ENCODE data around the gene ZBTB38. TPM values are rescaled to one million over a fixed set of nuclear protein-coding genes. Genes with fewer than 3 reads are reported as not detected.

The ZBTB38 gene
- total and polyA plus RNA-seq, 2 experiments from 2014 or later = 12.9 to 35.9 TPM

- Histone ChIP-seq H3K4me3 (no peak overlapping the region), H3K36me3 (no peaks in the 10 kb centered on the region), H3K27me3 (no peaks in the 10 kb centered on the region), H3K27ac (no peak overlapping the region), H3K9me3 (ENCODE audit: low read depth) (no peaks in the 10 kb centered on the region), H3K4me1 (ENCODE audit: low read depth) (no peaks in the 10 kb centered on the region)
- no peak for DNase-seq (ENCODE audit: low read depth in 1 of 2, low spot score in 1 of 2)
- TF ChIP-seq CTCF (IDR thresholded peaks at IDR 0.05; ENCODE audit: low read depth, low read length) = no peak
Measured at GRCh38 chr3:141326123-141326522, 42.2 kb upstream of the ZBTB38 start.

GRCh38 chr3:141326626-141327025 lies 41.7 kb upstream of the ZBTB38 start:
- peak in 1 of 2 donors; percentile 46 for DNase-seq (ENCODE audit: low read depth in 1 of 2, low spot score in 1 of 2)
- Histone ChIP-seq H3K36me3 (no peaks in the 10 kb centered on the region), H3K27ac (no peak overlapping the region), H3K27me3 (no peaks in the 10 kb centered on the region), H3K9me3 (ENCODE audit: low read depth) (no peaks in the 10 kb centered on the region), H3K4me3 (no peak overlapping the region), H3K4me1 (ENCODE audit: low read depth) (peaks cover 2% of the 10 kb centered on the region)
- no peak for TF ChIP-seq CTCF (IDR thresholded peaks at IDR 0.05; ENCODE audit: low read depth, low read length)

- Histone ChIP-seq H3K27ac (no peak overlapping the region), H3K4me3 (no peak overlapping the region), H3K36me3 (no peaks in the 10 kb centered on the region), H3K4me1 (ENCODE audit: low read depth) (peaks cover 11% of the 10 kb centered on the region), H3K9me3 (ENCODE audit: low read depth) (no peaks in the 10 kb centered on the region), H3K27me3 (no peaks in the 10 kb centered on the region)
- no peak for DNase-seq (ENCODE audit: low read depth in 1 of 2, low spot score in 1 of 2)
- TF ChIP-seq CTCF (IDR thresholded peaks at IDR 0.05; ENCODE audit: low read depth, low read length) = no peak
Measured at GRCh38 chr3:141328286-141329166, 39.8 kb upstream of the ZBTB38 start.

- peaks cover 11% of the 10 kb centered on the region for H3K4me1 ChIP-seq (ENCODE audit: low read depth)
- no peak for TF ChIP-seq CTCF (IDR thresholded peaks at IDR 0.05; ENCODE audit: low read depth, low read length)
- H3K4me3 ChIP-seq = no peak overlapping the region
- no peaks in the 10 kb centered on the region for H3K27me3 ChIP-seq
- no peaks in the 10 kb centered on the region for H3K9me3 ChIP-seq (ENCODE audit: low read depth)
- H3K36me3 ChIP-seq = no peaks in the 10 kb centered on the region
- no peak for DNase-seq (ENCODE audit: low read depth in 1 of 2, low spot score in 1 of 2)
- H3K27ac ChIP-seq = no peak overlapping the region
Measured at GRCh38 chr3:141330235-141330634, 38.1 kb upstream of the ZBTB38 start.

- peaks cover 11% of the 10 kb centered on the region for H3K4me1 ChIP-seq (ENCODE audit: low read depth)
- no peaks in the 10 kb centered on the region for H3K36me3 ChIP-seq
- no peak for TF ChIP-seq CTCF (IDR thresholded peaks at IDR 0.05; ENCODE audit: low read depth, low read length)
- no peak overlapping the region for H3K4me3 ChIP-seq
- no peak for DNase-seq (ENCODE audit: low read depth in 1 of 2, low spot score in 1 of 2)
- H3K9me3 ChIP-seq (ENCODE audit: low read depth) = no peaks in the 10 kb centered on the region
- no peaks in the 10 kb centered on the region for H3K27me3 ChIP-seq
- H3K27ac ChIP-seq = no peak overlapping the region
Measured at GRCh38 chr3:141330718-141331376, 37.5 kb upstream of the ZBTB38 start.

All from cardiac muscle cell (in vitro differentiated cells and primary cell).